NCI-H187 treated with DMSO at 0.1 percent for 48 hours (cell line): ENCODE results near the gene ABLIM1.

Experiments used
- DNase-seq: peaks from one replicate; lab custom pipeline; 2025; lab: John Stamatoyannopoulos, UW

The ABLIM1 gene

DNA sequence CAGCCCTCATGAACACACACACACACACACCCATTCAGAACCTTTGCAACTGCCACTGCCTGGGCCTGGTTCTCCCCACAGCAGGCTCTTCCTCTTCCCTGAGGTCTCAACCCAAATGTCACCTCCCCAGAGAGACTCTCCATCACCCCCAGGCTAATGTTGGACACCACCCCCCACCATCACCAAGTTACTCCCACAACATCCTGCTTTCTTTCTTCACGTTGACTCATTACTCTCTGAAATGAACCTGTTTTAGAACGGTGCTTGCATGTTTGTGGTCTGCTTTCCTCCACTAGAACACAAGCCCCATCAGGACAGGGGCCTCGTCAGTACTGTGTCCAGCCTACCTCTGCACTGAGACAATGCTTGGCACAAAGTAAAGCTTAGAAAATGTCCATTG is 269.8 kb downstream of the ABLIM1 start:
- DNase-seq, result no peak

DNA sequence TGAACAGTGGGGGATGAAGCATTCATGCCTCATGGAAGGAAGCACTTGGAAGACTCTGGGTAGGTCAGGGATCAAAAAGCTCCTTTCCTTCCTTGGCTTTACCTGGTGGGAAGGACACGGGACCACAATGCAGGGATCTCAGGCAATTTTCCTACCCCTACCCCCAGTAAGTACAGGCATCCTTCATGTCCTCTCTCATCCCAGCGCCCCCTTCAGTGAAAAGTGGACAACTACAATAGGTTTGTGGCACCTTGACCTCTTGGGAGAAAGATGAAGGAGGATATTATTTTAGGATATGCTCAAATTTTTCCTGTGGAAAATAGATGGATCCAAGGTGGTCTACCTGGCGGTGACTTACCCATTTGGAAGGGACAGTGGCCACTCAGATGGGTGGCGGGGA is 270.3 kb downstream of the ABLIM1 start:
- no peak for DNase-seq

DNA sequence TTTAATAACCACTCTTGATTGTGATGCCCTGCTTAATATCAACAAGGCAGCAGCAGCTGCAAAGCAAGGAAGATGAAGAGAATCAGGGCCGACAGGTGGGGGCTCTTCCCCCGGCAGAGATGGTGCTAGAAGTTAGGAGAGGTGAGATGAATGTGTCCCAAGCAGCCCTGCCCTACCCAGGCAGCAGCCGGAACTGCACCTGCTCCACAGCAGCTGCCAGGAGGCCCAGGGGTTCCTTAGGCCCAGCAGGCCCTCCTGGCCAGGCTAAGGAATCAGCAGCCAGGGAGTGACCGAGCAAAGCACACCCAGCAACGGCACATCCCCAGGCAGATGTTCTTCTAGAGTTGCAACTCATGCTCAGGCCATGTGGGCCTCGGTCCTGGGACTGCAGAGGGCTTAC is 271.6 kb downstream of the ABLIM1 start:
- DNase-seq, result no peak

DNA sequence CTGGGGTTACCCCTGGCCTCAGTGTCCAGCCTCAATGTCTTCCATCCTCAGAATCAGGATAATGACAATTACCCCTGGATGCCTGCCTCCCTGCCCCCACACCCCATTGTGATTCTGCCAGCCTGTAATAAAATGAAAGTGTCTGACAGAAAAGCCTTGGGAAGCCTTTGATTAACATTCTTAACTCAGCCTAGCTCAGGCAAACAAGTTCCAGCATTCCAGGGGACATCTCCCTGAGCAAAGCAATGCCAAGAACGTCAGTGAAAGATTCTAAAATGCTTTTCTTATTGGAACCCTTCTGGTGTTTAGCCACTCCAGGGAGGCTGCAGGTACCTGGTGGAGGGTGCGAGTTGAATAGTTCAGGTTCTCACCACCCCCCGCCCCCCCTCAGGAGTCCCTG is 272.5 kb downstream of the ABLIM1 start:
- DNase-seq, result no peak

DNA sequence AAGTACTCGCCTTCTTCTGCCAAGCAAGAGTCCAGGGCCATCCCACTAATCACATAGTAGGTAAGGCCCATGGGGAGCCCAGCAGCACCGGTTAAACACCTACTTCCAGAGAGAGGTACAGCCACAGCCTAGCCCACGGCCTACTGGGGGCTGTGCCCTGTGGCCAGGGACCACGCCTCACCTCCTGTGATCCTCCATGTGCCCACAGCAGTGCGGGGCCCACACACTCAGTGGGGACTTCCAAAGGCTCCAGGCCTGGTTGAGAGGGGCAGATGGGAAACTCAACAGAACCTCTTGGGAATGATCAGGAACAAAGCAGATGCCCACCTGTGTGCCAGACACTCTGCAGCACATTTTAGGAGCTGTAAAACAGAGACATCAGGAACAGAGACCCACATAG is 273.5 kb downstream of the ABLIM1 start:
- no peak for DNase-seq

DNA sequence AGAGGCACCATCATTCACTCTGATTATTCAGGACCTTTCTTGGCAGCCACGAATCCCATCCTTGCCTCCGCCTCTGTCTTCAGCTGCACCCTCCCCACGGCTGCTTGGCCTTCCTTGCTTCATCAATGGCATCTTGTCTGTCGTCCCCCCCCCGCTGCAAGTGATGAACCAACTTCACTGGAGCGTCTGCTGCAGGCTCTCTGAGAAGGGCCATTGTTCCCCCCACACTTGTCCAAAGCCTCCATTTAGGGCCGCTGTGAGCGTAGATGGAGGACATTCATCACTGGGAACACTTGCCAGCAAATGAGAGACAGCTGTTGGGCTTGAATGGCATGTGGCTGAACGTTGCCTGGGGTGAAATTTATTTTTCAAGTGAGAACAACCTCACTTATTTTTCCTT is 273.9 kb downstream of the ABLIM1 start:
- DNase-seq, result no peak
